ENCODE data around the gene NTMT1. TPM values are rescaled to one million over a fixed set of nuclear protein-coding genes. Genes with fewer than 3 reads are reported as not detected.

The NTMT1 gene
- total RNA-seq (10 to 100 TPM; 45.0 to 55.2 (median 48.6) TPM), polyA plus RNA-seq (78.1 TPM)
- long read RNA-seq, donor 1, transcript NTMT1-206 (4 exons, 576 nt): minor isoform, 5 of 97 reads
- long read RNA-seq, donor 1, transcript NTMT1-202 (4 exons, 741 nt): minor isoform, 13 of 97 reads
- long read RNA-seq, donor 1, transcript NTMT1-203 (4 exons, 1,315 nt): major isoform, 55 of 97 reads
- long read RNA-seq, donor 1, partial matches to known transcripts: 11 of 97 reads
- long read RNA-seq, donor 1, other reads (novel, unspliced or antisense): 9 of 97 reads
- long read RNA-seq, donor 2, transcript NTMT1-202 (4 exons, 741 nt): minor isoform, 10 of 55 reads
- long read RNA-seq, donor 2, transcript NTMT1-206 (4 exons, 576 nt): minor isoform, 5 of 55 reads
- long read RNA-seq, donor 2, transcript NTMT1-203 (4 exons, 1,315 nt): major isoform, 30 of 55 reads
- long read RNA-seq, donor 2, partial matches to known transcripts: 1 of 55 reads
- long read RNA-seq, donor 2, other reads (novel, unspliced or antisense): 4 of 55 reads
- long read RNA-seq, donor 3, transcript NTMT1-203 (4 exons, 1,315 nt): major isoform, 62 of 92 reads
- long read RNA-seq, donor 3, transcript NTMT1-202 (4 exons, 741 nt): minor isoform, 8 of 92 reads
- long read RNA-seq, donor 3, transcript NTMT1-207 (3 exons, 1,072 nt): minor isoform, 8 of 92 reads
- long read RNA-seq, donor 3, partial matches to known transcripts: 0 of 92 reads
- long read RNA-seq, donor 3, other reads (novel, unspliced or antisense): 7 of 92 reads
- long read RNA-seq, donor 4, transcript NTMT1-203 (4 exons, 1,315 nt): major isoform, 34 of 48 reads
- long read RNA-seq, donor 4, partial matches to known transcripts: 1 of 48 reads
- long read RNA-seq, donor 4, other reads (novel, unspliced or antisense): 5 of 48 reads

GRCh38 chr9:129626079-129626624, at the start of gene NTMT1:
TSS of gene NTMT1 (plus strand) at chr9:129626163. CDS start at chr9:129632704, 6,541 bp downstream.
- ATAC-seq (peak; percentile 92 to 94), DNase-seq (peak; percentile 88 to 96 (median 95))
- Histone ChIP-seq H3K27me3 (ENCODE audit: control insufficient read depth, insufficient read depth) (no peaks in the 10 kb centered on the region), H3K4me3 (ENCODE audit: low read length) (peak within 1 kb of the TSS; percentile 68), H3K4me1 (ENCODE audit: control insufficient read depth, insufficient read depth, low read length) (peaks cover 6% of the 10 kb centered on the region), H3K27ac (ENCODE audit: low read length) (peak within 1 kb of the TSS; percentile 79), H3K9me3 (ENCODE audit: control insufficient read depth, low read length) (no peaks in the 10 kb centered on the region)
- intact Hi-C loops (cut with DNase I): no loop called here
- WGBS: under 1% methylated on average over 55 of the region's 55 CpGs

GRCh38 chr9:129576546-129577543, 49.1 kb upstream of the NTMT1 start:
- 55% methylated on average over 34 of the region's 34 CpGs for WGBS
- no peak overlapping the region for H3K4me3 ChIP-seq (ENCODE audit: low read length)
- intact Hi-C loops (cut with DNase I): no loop called here
- H3K4me1 ChIP-seq (ENCODE audit: control insufficient read depth, insufficient read depth, low read length): no peaks in the 10 kb centered on the region
- ATAC-seq (peak; percentile 73 to 85), DNase-seq (peak; percentile 50 to 79 (median 72))
- H3K9me3 ChIP-seq (ENCODE audit: control insufficient read depth, low read length): no peaks in the 10 kb centered on the region
- H3K27ac ChIP-seq (ENCODE audit: low read length): no peak overlapping the region
- no peaks in the 10 kb centered on the region for H3K27me3 ChIP-seq (ENCODE audit: control insufficient read depth, insufficient read depth)

- peak in 2 of 3 donors; percentile 4 to 7 for DNase-seq
- Histone ChIP-seq H3K9me3 (ENCODE audit: control insufficient read depth, low read length) (no peaks in the 10 kb centered on the region), H3K27me3 (ENCODE audit: control insufficient read depth, insufficient read depth) (no peaks in the 10 kb centered on the region), H3K27ac (ENCODE audit: low read length) (no peak overlapping the region), H3K4me1 (ENCODE audit: control insufficient read depth, insufficient read depth, low read length) (peaks cover 1% of the 10 kb centered on the region), H3K4me3 (ENCODE audit: low read length) (no peak overlapping the region)
- WGBS: 94% methylated on average over 3 of the region's 3 CpGs
- intact Hi-C loops (cut with DNase I): no loop called here
- no peak for ATAC-seq
Observed at GRCh38 chr9:129579294-129579693, 46.7 kb upstream of the NTMT1 start.

- intact Hi-C loops (cut with DNase I): no loop called here
- H3K4me3 ChIP-seq (ENCODE audit: low read length): no peak overlapping the region
- no peak overlapping the region for H3K27ac ChIP-seq (ENCODE audit: low read length)
- no peaks in the 10 kb centered on the region for H3K9me3 ChIP-seq (ENCODE audit: control insufficient read depth, low read length)
- ATAC-seq: no peak
- peak in 1 of 3 donors; percentile 7 for DNase-seq
- WGBS: 88% methylated on average over 11 of the region's 11 CpGs
- no peaks in the 10 kb centered on the region for H3K27me3 ChIP-seq (ENCODE audit: control insufficient read depth, insufficient read depth)
- H3K4me1 ChIP-seq (ENCODE audit: control insufficient read depth, insufficient read depth, low read length): peaks cover 2% of the 10 kb centered on the region
Observed at GRCh38 chr9:129580211-129580915, 45.6 kb upstream of the NTMT1 start.

- Histone ChIP-seq H3K27ac (ENCODE audit: low read length) (no peak overlapping the region), H3K4me1 (ENCODE audit: control insufficient read depth, insufficient read depth, low read length) (peaks cover 2% of the 10 kb centered on the region), H3K27me3 (ENCODE audit: control insufficient read depth, insufficient read depth) (no peaks in the 10 kb centered on the region), H3K4me3 (ENCODE audit: low read length) (no peak overlapping the region), H3K9me3 (ENCODE audit: control insufficient read depth, low read length) (no peaks in the 10 kb centered on the region)
- ATAC-seq: no peak
- DNase-seq: peak in 2 of 3 donors; percentile 13 to 27
- intact Hi-C loops (cut with DNase I): no loop called here
- WGBS: 74% methylated on average over 4 of the region's 4 CpGs
Observed at GRCh38 chr9:129581505-129582189, 44.3 kb upstream of the NTMT1 start.

GRCh38 chr9:129582855-129583254, 43.1 kb upstream of the NTMT1 start:
- ATAC-seq: no peak
- Histone ChIP-seq H3K27me3 (ENCODE audit: control insufficient read depth, insufficient read depth) (no peaks in the 10 kb centered on the region), H3K27ac (ENCODE audit: low read length) (no peak overlapping the region), H3K4me3 (ENCODE audit: low read length) (no peak overlapping the region), H3K9me3 (ENCODE audit: control insufficient read depth, low read length) (no peaks in the 10 kb centered on the region), H3K4me1 (ENCODE audit: control insufficient read depth, insufficient read depth, low read length) (peaks cover 2% of the 10 kb centered on the region)
- 92% methylated on average over 3 of the region's 3 CpGs for WGBS
- DNase-seq: peak in 2 of 3 donors; percentile 23 to 28
- intact Hi-C loops (cut with DNase I): no loop called here

GRCh38 chr9:129583308-129584038, 42.5 kb upstream of the NTMT1 start:
- whole genome bisulfite sequencing: 78% methylated on average over 10 of the region's 10 CpGs

GRCh38 chr9:129584136-129584535, 41.8 kb upstream of the NTMT1 start:
- DNase-seq (peak; percentile 69 to 79 (median 76)), ATAC-seq (peak; percentile 76 to 80)
- no peaks in the 10 kb centered on the region for H3K27me3 ChIP-seq (ENCODE audit: control insufficient read depth, insufficient read depth)
- no peak overlapping the region for H3K4me3 ChIP-seq (ENCODE audit: low read length)
- intact Hi-C loops (cut with DNase I): no loop called here
- H3K4me1 ChIP-seq (ENCODE audit: control insufficient read depth, insufficient read depth, low read length): peaks cover 2% of the 10 kb centered on the region
- H3K27ac ChIP-seq (ENCODE audit: low read length): no peak overlapping the region
- 88% methylated on average over 1 of the region's 1 CpG for WGBS
- no peaks in the 10 kb centered on the region for H3K9me3 ChIP-seq (ENCODE audit: control insufficient read depth, low read length)

More at GRCh38 chr9:129583308-129584038, 42.5 kb upstream of the NTMT1 start:
- Histone ChIP-seq H3K4me1 (ENCODE audit: control insufficient read depth, insufficient read depth, low read length) (peaks cover 2% of the 10 kb centered on the region), H3K9me3 (ENCODE audit: control insufficient read depth, low read length) (no peaks in the 10 kb centered on the region), H3K27ac (ENCODE audit: low read length) (no peak overlapping the region), H3K4me3 (ENCODE audit: low read length) (no peak overlapping the region), H3K27me3 (ENCODE audit: control insufficient read depth, insufficient read depth) (no peaks in the 10 kb centered on the region)
- intact Hi-C loops (cut with DNase I): no loop called here
- DNase-seq: peak in 2 of 3 donors; percentile 27 to 44
- no peak for ATAC-seq

- no peaks in the 10 kb centered on the region for H3K9me3 ChIP-seq (ENCODE audit: control insufficient read depth, low read length)
- DNase-seq (peak in 1 of 3 donors; percentile 7), ATAC-seq (no peak)
Observed at GRCh38 chr9:129585352-129585751, 40.6 kb upstream of the NTMT1 start.

More at GRCh38 chr9:129585352-129585751, 40.6 kb upstream of the NTMT1 start:
- H3K27ac ChIP-seq (ENCODE audit: low read length): no peak overlapping the region
- intact Hi-C loops (cut with DNase I): no loop called here
- no peaks in the 10 kb centered on the region for H3K27me3 ChIP-seq (ENCODE audit: control insufficient read depth, insufficient read depth)
- WGBS: 100% methylated on average over 1 of the region's 1 CpG
- H3K4me3 ChIP-seq (ENCODE audit: low read length): no peak overlapping the region
- H3K4me1 ChIP-seq (ENCODE audit: control insufficient read depth, insufficient read depth, low read length): peaks cover 2% of the 10 kb centered on the region

Measured in right cardiac atrium (tissue), 5 donors.